RWPE2 (cell line): Measurements from ENCODE around the gene B3GAT3.

Source experiments
- ATAC-seq: fragments of 200-7000 bp; cut with Tn5 transposase; 3 replicates; pipeline ENCODE4 v1.9.1; 2021; ENCODE audit warnings: low read depth
- DNase-seq: peaks from one replicate; pipeline ENCODE4 v3.0.0-alpha.2; 2020; ENCODE audit warnings: low spot score
- H3K27ac ChIP-seq: fragments of 450-650 bp; 2 replicates; pipeline ENCODE4 v1.5.1; 2017; ENCODE audit warnings: mild to moderate bottlenecking; ENCODE audit not compliant: poor library complexity, severe bottlenecking
- H3K27me3 ChIP-seq: fragments of 250-450 bp; sonication (Bioruptor Pico); 2 replicates; pipeline ENCODE4 v1.5.1; 2021; ENCODE audit warnings: mild to moderate bottlenecking, moderate library complexity; ENCODE audit not compliant: insufficient read depth, poor library complexity, severe bottlenecking
- H3K36me3 ChIP-seq: fragments of 250-450 bp; sonication (Bioruptor Pico); 2 replicates; pipeline ENCODE4 v1.5.1; 2020; ENCODE audit warnings: low read depth, mild to moderate bottlenecking, moderate library complexity
- H3K4me1 ChIP-seq: fragments of 250-450 bp; sonication (Bioruptor Pico); 2 replicates; pipeline ENCODE4 v1.5.1; 2021; ENCODE audit warnings: mild to moderate bottlenecking, moderate library complexity; ENCODE audit not compliant: insufficient read depth, poor library complexity, severe bottlenecking
- H3K4me3 ChIP-seq: fragments of 250-450 bp; sonication (Bioruptor Pico); 2 replicates; pipeline ENCODE4 v1.5.1; 2021; ENCODE audit warnings: mild to moderate bottlenecking, moderate library complexity; ENCODE audit not compliant: severe bottlenecking
- H3K9me3 ChIP-seq: fragments of 250-450 bp; sonication (Bioruptor Pico); 2 replicates; pipeline ENCODE4 v1.5.1; 2021; ENCODE audit warnings: mild to moderate bottlenecking, moderate library complexity; ENCODE audit not compliant: severe bottlenecking
- TF ChIP-seq, protein P1 (sequence below): fragments of 450-650 bp; IDR thresholded peaks from one replicate; pipeline ENCODE4 v1.5.1; 2017; ENCODE audit warnings: mild to moderate bottlenecking, moderate library complexity; ENCODE audit not compliant: poor library complexity, severe bottlenecking

Gene B3GAT3

DNA sequence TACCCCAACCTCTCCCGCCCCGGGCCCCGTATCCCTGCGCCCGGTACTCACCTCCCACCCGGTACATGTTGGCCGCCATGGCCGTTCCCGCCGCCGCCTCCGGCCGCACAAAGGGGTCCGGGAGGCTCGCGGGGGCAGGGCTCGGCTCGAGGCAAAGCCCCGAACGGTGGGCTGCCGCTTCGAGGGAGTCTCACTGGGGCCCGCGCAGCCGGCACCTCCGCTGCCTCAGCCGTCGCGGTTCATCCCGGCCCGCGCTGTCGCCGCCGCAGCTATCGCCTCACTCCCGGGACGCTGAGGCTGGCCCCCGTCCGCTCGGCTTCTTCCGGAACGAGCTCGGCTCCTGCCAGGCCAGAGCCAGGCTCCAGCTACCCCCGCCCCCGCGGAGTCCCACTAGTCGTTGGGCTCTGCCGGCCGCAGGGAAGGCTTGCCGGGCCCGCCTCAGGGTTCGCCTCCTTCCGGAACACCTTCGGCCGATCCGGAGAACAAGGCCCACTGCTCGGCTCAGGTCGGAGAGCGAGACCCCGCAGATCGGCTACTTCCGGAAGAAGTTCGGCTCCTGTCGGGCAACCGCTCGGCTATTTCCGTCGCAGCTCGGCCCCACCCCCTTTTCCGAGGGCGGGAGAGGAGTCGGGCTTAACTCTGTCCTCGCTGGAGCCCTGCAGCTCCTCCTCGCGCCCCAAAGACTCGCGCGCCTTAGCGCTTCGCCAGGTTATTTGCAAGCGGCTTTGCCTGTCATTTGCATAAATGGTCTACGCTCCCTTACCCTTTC, 20.2 kb downstream of the B3GAT3 start, which contains the start of gene MTA2:
TSS of gene MTA2 (minus strand) at position 494 of the 769 bp plus-strand sequence. CDS start at position 79, 415 bp downstream.
- peak within 1 kb of the TSS; percentile 90 for H3K27ac ChIP-seq
- H3K4me1 ChIP-seq, result peaks cover 10% of the 10 kb centered on the region
- H3K4me3 ChIP-seq, result peak within 1 kb of the TSS; percentile 90
- TF ChIP-seq, protein P1, sequence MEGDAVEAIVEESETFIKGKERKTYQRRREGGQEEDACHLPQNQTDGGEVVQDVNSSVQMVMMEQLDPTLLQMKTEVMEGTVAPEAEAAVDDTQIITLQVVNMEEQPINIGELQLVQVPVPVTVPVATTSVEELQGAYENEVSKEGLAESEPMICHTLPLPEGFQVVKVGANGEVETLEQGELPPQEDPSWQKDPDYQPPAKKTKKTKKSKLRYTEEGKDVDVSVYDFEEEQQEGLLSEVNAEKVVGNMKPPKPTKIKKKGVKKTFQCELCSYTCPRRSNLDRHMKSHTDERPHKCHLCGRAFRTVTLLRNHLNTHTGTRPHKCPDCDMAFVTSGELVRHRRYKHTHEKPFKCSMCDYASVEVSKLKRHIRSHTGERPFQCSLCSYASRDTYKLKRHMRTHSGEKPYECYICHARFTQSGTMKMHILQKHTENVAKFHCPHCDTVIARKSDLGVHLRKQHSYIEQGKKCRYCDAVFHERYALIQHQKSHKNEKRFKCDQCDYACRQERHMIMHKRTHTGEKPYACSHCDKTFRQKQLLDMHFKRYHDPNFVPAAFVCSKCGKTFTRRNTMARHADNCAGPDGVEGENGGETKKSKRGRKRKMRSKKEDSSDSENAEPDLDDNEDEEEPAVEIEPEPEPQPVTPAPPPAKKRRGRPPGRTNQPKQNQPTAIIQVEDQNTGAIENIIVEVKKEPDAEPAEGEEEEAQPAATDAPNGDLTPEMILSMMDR, result no peak
- ATAC-seq (peak; percentile 77), DNase-seq (peak; percentile 96)
- H3K27me3 ChIP-seq, result no peaks in the 10 kb centered on the region
- H3K36me3 ChIP-seq, result peaks cover 46% of the 10 kb centered on the region
- H3K9me3 ChIP-seq, result no peaks in the 10 kb centered on the region

- Histone ChIP-seq H3K4me1 (peaks cover 10% of the 10 kb centered on the region), H3K9me3 (no peaks in the 10 kb centered on the region), H3K27ac (peak overlapping the region; percentile 90), H3K36me3 (peaks cover 51% of the 10 kb centered on the region), H3K4me3 (peak overlapping the region; percentile 90), H3K27me3 (no peaks in the 10 kb centered on the region)
- no peak for DNase-seq
- TF ChIP-seq, protein P1, result no peak
- no peak; the same call in 2 of the 3 replicates for ATAC-seq
These were observed 20.7 kb downstream of the B3GAT3 start for GRCh38 chr11:62601122-62601371.

DNA sequence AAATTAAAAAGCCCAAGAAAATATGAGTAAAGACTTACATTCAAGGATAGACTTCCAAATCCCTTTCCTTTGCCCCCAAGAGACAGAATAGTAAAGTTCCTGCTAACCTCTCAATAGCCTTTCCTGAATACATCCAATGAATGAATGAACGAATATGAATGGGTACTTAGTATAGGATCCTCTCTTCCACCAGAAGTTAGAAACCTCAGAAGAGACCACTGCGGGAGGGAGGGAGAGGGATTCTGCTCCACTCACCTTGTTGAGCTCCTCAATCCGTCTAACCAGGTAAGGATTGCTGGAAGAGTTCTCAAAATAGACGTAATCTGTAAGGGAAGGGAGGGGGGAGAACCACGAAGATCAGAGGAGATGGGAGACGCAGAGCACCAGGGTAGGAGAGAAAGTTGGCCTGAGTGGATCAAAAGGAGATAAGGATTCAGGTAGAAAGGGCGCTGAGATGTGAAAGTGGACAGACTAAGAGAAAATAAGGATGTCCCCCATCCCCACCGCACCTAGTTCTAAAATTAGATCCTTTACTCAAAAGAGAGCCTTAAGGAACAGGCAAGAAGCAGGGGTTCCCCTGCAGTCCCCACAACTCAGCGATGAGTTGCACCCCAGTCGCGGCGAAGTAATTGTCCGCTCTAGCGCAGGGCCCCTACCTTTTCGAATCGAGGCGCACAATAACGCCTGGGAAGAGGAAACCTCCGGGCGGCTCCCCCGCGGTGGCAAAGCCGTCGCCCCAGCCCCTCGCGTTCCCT, 21.2 kb downstream of the B3GAT3 start:
- TF ChIP-seq, protein P1, result no peak
- Histone ChIP-seq H3K9me3 (no peaks in the 10 kb centered on the region), H3K27me3 (no peaks in the 10 kb centered on the region), H3K4me1 (peaks cover 10% of the 10 kb centered on the region), H3K36me3 (peaks cover 56% of the 10 kb centered on the region), H3K27ac (peak overlapping the region; percentile 90), H3K4me3 (peak overlapping the region; percentile 90)
- DNase-seq (no peak), ATAC-seq (no peak)

GRCh38 chr11:62599901-62600300, 21.9 kb downstream of the B3GAT3 start:
- Histone ChIP-seq H3K36me3 (peaks cover 58% of the 10 kb centered on the region), H3K27ac (peak overlapping the region; percentile 90), H3K4me3 (peak overlapping the region; percentile 90), H3K4me1 (peaks cover 10% of the 10 kb centered on the region), H3K9me3 (no peaks in the 10 kb centered on the region), H3K27me3 (no peaks in the 10 kb centered on the region)
- TF ChIP-seq, protein P1, result no peak
- DNase-seq (no peak), ATAC-seq (peak; percentile 17)
